NCI-H1436 (cell line): Measurements from ENCODE around the gene LILRB2.
A peak's percentile ranks its signal among the peaks of the same experiment; 100 is the strongest.
"Not testable (repeated sequence)": the region's sequence is repeated elsewhere in the genome, so short reads cannot be mapped to it uniquely, and the experiment has no call there.

Experiments
- DNase-seq: peaks from one replicate; lab custom pipeline; 2025; lab: John Stamatoyannopoulos, UW

Gene LILRB2

GRCh38 chr19:54240372-54241336 lies 40.3 kb downstream of the LILRB2 start:
- not testable (repeated sequence) for DNase-seq

DNA sequence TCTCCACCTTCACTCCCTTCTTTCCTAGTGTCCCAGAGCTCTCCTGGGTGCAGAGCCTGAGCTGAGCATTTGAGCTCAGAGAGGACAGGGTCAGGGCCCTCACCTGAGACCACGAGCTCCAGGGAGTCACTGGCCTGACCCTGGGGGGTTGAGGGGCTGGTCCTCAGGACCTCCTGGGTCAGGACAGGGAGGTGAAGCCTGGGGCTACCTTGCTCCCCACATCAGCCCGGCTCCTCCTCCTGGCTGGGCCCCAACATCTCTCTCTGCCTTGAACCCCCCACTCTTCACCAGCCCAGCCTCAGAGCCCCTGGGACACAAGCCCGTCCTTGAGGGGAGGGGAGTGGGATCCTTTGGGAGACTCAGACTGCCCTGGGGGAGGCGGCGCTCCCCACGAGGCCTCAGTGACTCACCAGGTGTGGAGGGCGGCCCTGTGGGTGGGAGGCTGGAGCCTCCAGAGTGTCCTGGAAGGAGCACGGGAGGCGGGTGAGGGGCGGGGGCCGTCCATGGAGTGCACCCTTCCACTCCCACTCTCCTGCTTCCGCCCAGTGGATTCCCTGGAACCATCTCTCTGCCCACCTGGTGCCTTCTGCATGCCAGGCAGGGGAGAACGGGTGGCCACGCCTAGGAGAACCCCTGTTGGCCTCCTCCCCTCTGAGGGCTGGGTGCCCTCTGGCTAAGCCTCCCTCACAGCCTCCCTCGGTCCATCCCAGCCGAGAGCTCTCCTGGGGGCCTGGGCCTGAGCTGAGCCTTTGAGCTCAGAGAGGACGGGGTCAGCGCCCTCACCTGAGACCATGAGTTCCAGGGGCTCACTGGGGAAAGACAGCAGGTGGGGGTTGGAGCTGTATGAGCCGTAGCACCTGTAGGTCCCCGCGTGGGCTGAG lies 41.2 kb downstream of the LILRB2 start:
- DNase-seq = not testable (repeated sequence)

DNA sequence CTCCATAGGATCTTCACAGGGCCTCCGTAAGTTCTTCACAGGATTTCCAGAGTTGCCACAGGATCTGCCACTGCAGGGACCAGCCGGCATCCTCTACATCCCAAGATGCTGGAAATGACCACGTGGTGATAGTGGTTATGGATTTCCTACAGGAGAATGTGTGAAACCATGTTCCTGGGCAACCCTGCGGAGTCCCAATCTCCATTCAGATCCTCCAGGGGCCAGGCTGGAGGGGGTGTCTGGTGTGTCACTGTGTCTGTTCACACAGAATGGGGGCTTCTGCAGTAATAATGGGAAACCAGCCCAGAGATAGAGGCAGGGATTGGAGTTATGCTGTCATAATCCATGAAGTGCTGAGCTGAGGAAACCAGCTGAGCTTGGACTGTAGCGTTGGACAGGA lies 47.0 kb downstream of the LILRB2 start:
- no peak for DNase-seq

- peak; percentile 79 for DNase-seq
These were observed 49.6 kb downstream of the LILRB2 start for GRCh38 chr19:54231077-54231931.

DNA sequence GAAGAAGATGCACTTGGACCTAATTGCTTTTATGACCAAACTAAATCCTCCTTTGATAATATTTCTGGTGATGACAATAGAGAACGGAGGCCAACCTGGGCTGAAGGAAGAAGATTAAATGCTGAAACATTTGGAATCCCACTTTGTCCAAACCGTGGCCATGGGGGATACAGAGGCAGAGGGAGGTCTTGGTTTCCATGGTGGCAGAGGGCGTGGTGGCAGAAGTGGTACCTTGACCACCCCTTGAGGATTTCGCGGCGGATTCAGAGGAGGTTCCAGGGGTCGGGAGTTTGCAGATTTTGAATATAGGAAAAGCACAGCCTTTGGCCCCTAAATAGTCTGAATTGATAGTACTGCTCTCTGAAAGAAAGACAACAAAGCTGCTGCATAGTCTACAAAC lies 50.9 kb downstream of the LILRB2 start:
- DNase-seq = no peak

GRCh38 chr19:54229146-54229545 lies 51.8 kb downstream of the LILRB2 start:
- DNase-seq = no peak

- not testable (repeated sequence) for DNase-seq
These were observed 56.3 kb downstream of the LILRB2 start for GRCh38 chr19:54224619-54225018.

DNA sequence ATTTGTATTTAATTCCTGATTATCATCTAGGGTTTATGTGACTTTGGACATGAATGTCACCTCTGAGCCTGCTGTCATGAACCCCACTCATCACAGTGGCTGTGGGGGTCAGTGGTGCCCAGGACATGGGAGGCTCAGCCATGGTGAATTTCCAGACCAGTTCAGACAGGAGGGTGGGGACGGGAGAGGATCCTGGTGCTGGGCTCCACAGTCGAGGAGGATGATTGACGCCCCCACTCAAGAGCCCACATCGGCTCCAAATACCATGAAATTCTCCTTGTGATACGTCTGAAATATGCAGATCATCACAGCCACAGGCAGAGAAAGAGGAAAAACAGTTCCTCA lies 57.0 kb downstream of the LILRB2 start:
- DNase-seq = not testable (repeated sequence)
